ENCODE results near the gene DPYSL4. TPM values are rescaled to one million over a fixed set of nuclear protein-coding genes. Genes with fewer than 3 reads are reported as not detected.

Gene DPYSL4
- total RNA-seq, 1 experiment from 2014 or later, result 26.3 TPM

GRCh38 chr10:132192076-132192975 lies 5.6 kb downstream of the DPYSL4 start:
- DNase-seq, result no peak
- Histone ChIP-seq H4K91ac (ENCODE audit: insufficient read length, low read depth, low read length) (no peak overlapping the region), H3K4ac (ENCODE audit: low read depth, low read length) (no peak overlapping the region), H4K20me1 (ENCODE audit: control insufficient read depth, insufficient read depth, insufficient read length) (no peaks in the 10 kb centered on the region), H2BK120ac (ENCODE audit: low read depth, low read length, poor library complexity, severe bottlenecking) (no peak overlapping the region), H2BK5ac (ENCODE audit: insufficient read length, low read length) (no peak overlapping the region), H3K79me1 (ENCODE audit: insufficient read depth, low read depth, low read length, poor library complexity, severe bottlenecking) (no peaks in the 10 kb centered on the region), H3K27ac (ENCODE audit: insufficient read length, low read depth, low read length) (no peak overlapping the region), H3K79me2 (ENCODE audit: insufficient read depth, low read length) (no peaks in the 10 kb centered on the region), H3K56ac (ENCODE audit: insufficient read length, low read depth, low read length) (no peak overlapping the region), H3K27me3 (ENCODE audit: insufficient read depth, low read length) (peaks cover 12% of the 10 kb centered on the region; the same call in 1 of the 2 replicates), H2BK20ac (ENCODE audit: low read depth, low read length, poor library complexity, severe bottlenecking) (no peak overlapping the region), H2AFZ (ENCODE audit: low read length) (no peak overlapping the region), H3K23me2 (ENCODE audit: insufficient read length, low read depth, low read length, poor library complexity, severe bottlenecking) (peaks cover 12% of the 10 kb centered on the region), H3K14ac (ENCODE audit: insufficient read depth, low read length) (no peak overlapping the region), H3K18ac (ENCODE audit: insufficient read length, low read depth, low read length) (no peak overlapping the region), H2AK5ac (ENCODE audit: insufficient read length, low read length) (no peak overlapping the region), H3K4me1 (ENCODE audit: insufficient read depth, low read length) (no peaks in the 10 kb centered on the region; the same call in 1 of the 2 replicates), H3K9me3 (ENCODE audit: control insufficient read depth, low read depth, low read length) (no peaks in the 10 kb centered on the region), H3K9ac (ENCODE audit: extremely low read depth, insufficient read length, low read length) (no peak overlapping the region), H3K4me2 (ENCODE audit: insufficient read depth, insufficient read length, low read length) (no peak overlapping the region), H3K23ac (ENCODE audit: insufficient read length, low read depth, low read length) (no peak overlapping the region), H2BK12ac (ENCODE audit: insufficient read length, low read depth, low read length) (no peak overlapping the region), H4K5ac (ENCODE audit: insufficient read length, low read depth, low read length) (no peak overlapping the region), H2BK15ac (ENCODE audit: low read depth, low read length) (no peak overlapping the region), H4K8ac (replicated peaks; ENCODE audit: insufficient read length, low read depth, low read length) (no peak overlapping the region), H3T11ph (ENCODE audit: low read length) (no peak overlapping the region)
- Mint-ChIP-seq H3K4me1 (peaks cover 5% of the 10 kb centered on the region in 2 experiments), H3K27me3 (ENCODE audit: low read depth) (peaks cover 30% of the 10 kb centered on the region), H3K9me3 (peaks cover 0 to 3% of the 10 kb centered on the region in 2 experiments; a peak in 3 of 5 replicates), H3K27ac (no peak overlapping the region), H3K36me3 (ENCODE audit: insufficient read depth in 1 of 3, low read depth in 3 of 3) (peaks cover 8 to 38% (median 34%) of the 10 kb centered on the region in 3 experiments; a peak in 6 of 7 replicates), H3K4me3 (no peak overlapping the region)
- WGBS (ENCODE audit: extremely low coverage, insufficient read length, low lambda C conversion rate), result no CpG with 5 or more reads among the region's 28 CpGs
- TF ChIP-seq, protein P1, sequence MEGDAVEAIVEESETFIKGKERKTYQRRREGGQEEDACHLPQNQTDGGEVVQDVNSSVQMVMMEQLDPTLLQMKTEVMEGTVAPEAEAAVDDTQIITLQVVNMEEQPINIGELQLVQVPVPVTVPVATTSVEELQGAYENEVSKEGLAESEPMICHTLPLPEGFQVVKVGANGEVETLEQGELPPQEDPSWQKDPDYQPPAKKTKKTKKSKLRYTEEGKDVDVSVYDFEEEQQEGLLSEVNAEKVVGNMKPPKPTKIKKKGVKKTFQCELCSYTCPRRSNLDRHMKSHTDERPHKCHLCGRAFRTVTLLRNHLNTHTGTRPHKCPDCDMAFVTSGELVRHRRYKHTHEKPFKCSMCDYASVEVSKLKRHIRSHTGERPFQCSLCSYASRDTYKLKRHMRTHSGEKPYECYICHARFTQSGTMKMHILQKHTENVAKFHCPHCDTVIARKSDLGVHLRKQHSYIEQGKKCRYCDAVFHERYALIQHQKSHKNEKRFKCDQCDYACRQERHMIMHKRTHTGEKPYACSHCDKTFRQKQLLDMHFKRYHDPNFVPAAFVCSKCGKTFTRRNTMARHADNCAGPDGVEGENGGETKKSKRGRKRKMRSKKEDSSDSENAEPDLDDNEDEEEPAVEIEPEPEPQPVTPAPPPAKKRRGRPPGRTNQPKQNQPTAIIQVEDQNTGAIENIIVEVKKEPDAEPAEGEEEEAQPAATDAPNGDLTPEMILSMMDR (conservative IDR thresholded peaks at IDR 0.05), result no peak

All from H9 (cell line).